Esophagus squamous epithelium (tissue), 5 donors: ENCODE data around the gene FAM177A1. TPM values are rescaled to one million over a fixed set of nuclear protein-coding genes. Genes with fewer than 3 reads are reported as not detected.

Experiments used
- DNase-seq: peaks from one replicate; lab custom pipeline; 2025; lab: John Stamatoyannopoulos, UW
- H3K27ac ChIP-seq, 4 donors: fragments of 200-600 bp; sonication (generic); one replicate each; pipeline ENCODE4 v1.5.1; 2016 to 2019; ENCODE audit warnings: mild to moderate bottlenecking in 1 of 4
- H3K27me3 ChIP-seq, 4 donors: fragments of 200-600 bp; sonication (generic); 1 replicate in 3 of 4; 2 replicates in 1 of 4; pipeline versions ENCODE4 v1.5.1 to v1.6.0; 2017 to 2021; ENCODE audit warnings: antibody characterized with exemption in 1 of 4
- H3K36me3 ChIP-seq, 3 donors: fragments of 200-600 bp; sonication (generic); one replicate each; pipeline ENCODE4 v1.5.1; 2016 to 2019
- H3K4me1 ChIP-seq, 3 donors: fragments of 200-600 bp; sonication (generic); one replicate each; pipeline ENCODE4 v1.5.1; 2017 to 2019
- H3K4me3 ChIP-seq, 4 donors: fragments of 200-600 bp; sonication (generic); 1 replicate in 3 of 4; 2 replicates in 1 of 4; pipeline ENCODE4 v1.5.1; 2016 to 2019; ENCODE audit warnings: mild to moderate bottlenecking in 2 of 4, moderate library complexity in 1 of 4
- H3K9me3 ChIP-seq, 3 donors: fragments of 200-600 bp; sonication (generic); one replicate each; pipeline ENCODE4 v1.5.1; 2016 to 2019
- POLR2A ChIP-seq, 4 donors: fragments of 450-650 bp; IDR thresholded peaks; one replicate each; pipeline ENCODE4 v1.6.1; 2017; ENCODE audit warnings: antibody characterized with exemption in 4 of 4, mild to moderate bottlenecking in 4 of 4, moderate library complexity in 3 of 4
- WGBS, 2 donors: methylation state at CpG; one replicate each; pipeline ENCODE4 v1.1.5; 2018; 5-methylcytosine and 5-hydroxymethylcytosine counted together
- intact Hi-C: fragments of 100-400 bp; cut with DNase I; formaldehyde crosslinking; loops from one replicate; pipeline ENCODE4 v1.15.0; 2022
- total RNA-seq, 4 donors: library from RNA; depleted of rRNA; stranded (reverse); fragments of >200 nt; gene quantifications; one replicate each; pipeline ENCODE4 v1.1.0, GENCODE V29; 2016
- TF ChIP-seq, protein P1 (sequence below), 6 experiments: fragments of 450-650 bp in 4 of 6; fragments of 200-600 bp in 2 of 6; sonication (generic) in 2 of 6; IDR thresholded peaks; one replicate each; pipeline ENCODE4 v1.5.1; 2016 to 2019; ENCODE audit warnings: antibody characterized with exemption in 6 of 6, mild to moderate bottlenecking in 4 of 6, moderate library complexity in 4 of 6
- donor health status: DM: yes; HTN: yes; CAD: no.

Gene FAM177A1, protein sequence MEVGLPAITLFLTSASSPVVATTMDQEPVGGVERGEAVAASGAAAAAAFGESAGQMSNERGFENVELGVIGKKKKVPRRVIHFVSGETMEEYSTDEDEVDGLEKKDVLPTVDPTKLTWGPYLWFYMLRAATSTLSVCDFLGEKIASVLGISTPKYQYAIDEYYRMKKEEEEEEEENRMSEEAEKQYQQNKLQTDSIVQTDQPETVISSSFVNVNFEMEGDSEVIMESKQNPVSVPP
- 10 to 100 TPM; 25.9 to 35.9 (median 28.3) TPM for total RNA-seq

DNA sequence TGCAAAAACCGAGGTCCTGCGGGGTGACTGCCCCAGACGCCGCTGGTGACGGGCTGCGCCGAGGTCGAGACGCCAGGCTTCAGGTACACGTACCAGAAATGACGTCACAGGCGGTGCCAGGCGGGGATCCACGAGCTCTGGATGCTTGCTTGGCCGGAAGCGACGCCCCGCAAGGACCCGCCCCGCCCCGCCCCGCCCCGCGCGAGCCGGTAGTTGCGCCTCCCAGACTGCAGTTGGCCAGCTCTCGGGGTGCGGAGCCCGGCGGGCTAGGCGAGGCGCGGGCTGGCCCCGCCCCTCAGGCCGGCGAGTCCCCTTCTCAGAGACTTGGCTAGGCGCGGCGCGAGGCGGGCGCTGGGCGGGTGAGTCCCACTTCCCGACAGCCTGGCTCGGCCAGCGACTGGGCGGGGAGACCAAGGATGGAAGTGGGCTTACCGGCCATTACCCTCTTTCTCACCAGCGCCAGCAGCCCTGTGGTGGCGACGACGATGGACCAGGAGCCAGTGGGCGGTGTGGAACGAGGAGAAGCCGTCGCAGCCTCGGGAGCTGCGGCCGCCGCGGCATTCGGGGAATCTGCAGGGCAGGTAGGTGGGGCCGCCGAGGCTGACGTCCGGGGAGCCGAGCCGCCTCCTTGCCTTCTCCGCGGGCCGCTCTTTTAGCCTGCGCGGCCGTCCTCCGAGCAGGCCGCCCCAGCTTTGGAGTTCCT lies at the start of gene FAM177A1:
Gene FAM177A1, plus strand, starts transcription at position 225 of the 703 bp plus-strand sequence. Its CDS starts 192 bp downstream, at position 417.
- Histone ChIP-seq H3K9me3 (no peaks in the 10 kb centered on the region), H3K27me3 (no peaks in the 10 kb centered on the region), H3K27ac (peak within 1 kb of the TSS; percentile 98 to 100 (median 99)), H3K36me3 (peaks cover 0 to 25% (median 0%) of the 10 kb centered on the region in 3 donors), H3K4me1 (peaks cover 6 to 53% (median 16%) of the 10 kb centered on the region in 3 donors), H3K4me3 (peak within 1 kb of the TSS; percentile 86 to 94 (median 88))
- 0% methylated on average over 17 to 25 of the region's 77 CpGs for WGBS, 2 donors
- DNase-seq, result peak; percentile 85
- TF ChIP-seq POLR2A (IDR thresholded peaks at IDR 0.05), result peak in 3 of 4 donors; percentile 59 to 98 (median 93)
- TF ChIP-seq, protein P1, sequence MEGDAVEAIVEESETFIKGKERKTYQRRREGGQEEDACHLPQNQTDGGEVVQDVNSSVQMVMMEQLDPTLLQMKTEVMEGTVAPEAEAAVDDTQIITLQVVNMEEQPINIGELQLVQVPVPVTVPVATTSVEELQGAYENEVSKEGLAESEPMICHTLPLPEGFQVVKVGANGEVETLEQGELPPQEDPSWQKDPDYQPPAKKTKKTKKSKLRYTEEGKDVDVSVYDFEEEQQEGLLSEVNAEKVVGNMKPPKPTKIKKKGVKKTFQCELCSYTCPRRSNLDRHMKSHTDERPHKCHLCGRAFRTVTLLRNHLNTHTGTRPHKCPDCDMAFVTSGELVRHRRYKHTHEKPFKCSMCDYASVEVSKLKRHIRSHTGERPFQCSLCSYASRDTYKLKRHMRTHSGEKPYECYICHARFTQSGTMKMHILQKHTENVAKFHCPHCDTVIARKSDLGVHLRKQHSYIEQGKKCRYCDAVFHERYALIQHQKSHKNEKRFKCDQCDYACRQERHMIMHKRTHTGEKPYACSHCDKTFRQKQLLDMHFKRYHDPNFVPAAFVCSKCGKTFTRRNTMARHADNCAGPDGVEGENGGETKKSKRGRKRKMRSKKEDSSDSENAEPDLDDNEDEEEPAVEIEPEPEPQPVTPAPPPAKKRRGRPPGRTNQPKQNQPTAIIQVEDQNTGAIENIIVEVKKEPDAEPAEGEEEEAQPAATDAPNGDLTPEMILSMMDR (IDR thresholded peaks at IDR 0.05), result peak in 1 of 6 experiments; percentile 9
- intact Hi-C loops, result loop anchor here (5.0 kb wide), 1 partner anchor 64 kb away; the partner anchor contains the start of gene SRP54

DNA sequence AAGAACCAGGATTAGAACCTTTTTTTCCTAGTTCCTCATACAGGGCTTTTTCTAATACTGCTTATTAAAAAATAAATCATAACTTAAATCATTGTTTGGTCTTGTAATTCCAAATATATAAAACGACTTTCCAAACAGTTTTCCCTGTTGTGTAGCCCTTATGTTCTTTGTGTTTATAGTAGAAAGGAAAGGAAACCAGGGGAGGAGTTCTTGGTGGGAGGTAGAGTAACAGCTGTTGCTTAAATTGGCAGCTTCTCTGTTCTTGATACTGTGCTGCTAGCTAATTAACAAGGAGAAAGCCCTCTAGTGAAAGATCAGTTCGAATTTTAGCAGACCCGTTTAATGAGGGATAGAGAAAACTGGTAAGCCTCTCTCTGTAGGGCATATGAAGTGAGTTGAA lies 48.3 kb upstream of the FAM177A1 start:
- no peak overlapping the region for H3K4me3 ChIP-seq
- peaks cover 0 to 5% (median 0%) of the 10 kb centered on the region in 3 donors for H3K4me1 ChIP-seq
- H3K36me3 ChIP-seq, result peaks cover 0 to 54% (median 8%) of the 10 kb centered on the region in 3 donors
- TF ChIP-seq POLR2A (IDR thresholded peaks at IDR 0.05), result no peak
- TF ChIP-seq, protein P1 (IDR thresholded peaks at IDR 0.05), result no peak
- H3K27me3 ChIP-seq, result no peaks in the 10 kb centered on the region
- H3K9me3 ChIP-seq, result no peaks in the 10 kb centered on the region
- no peak for DNase-seq
- no peak overlapping the region for H3K27ac ChIP-seq
- WGBS, 2 donors, result 35 to 54% methylated on average over 3 of the region's 3 CpGs
- intact Hi-C loops, result no loop called here

DNA sequence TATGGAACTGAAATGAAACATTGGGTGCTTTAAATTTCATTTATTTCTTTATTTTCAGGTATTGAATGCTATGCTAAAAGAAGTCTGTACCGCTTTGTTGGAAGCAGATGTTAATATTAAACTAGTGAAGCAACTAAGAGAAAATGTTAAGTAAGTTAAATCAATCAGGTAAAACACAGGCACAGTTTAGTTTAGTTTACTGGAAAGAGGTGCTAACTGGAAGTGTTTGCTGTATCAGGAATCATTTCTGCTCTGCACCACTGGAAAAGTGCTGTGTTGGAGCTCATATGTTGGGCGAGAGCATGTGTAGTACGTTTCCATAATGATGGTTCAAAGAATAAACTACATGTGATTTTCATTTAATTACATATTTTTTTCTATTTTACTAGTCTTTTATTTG lies 46.6 kb upstream of the FAM177A1 start:
- peaks cover 0 to 72% (median 8%) of the 10 kb centered on the region in 3 donors for H3K36me3 ChIP-seq
- H3K9me3 ChIP-seq, result no peaks in the 10 kb centered on the region
- H3K27ac ChIP-seq, result no peak overlapping the region
- TF ChIP-seq, protein P1 (IDR thresholded peaks at IDR 0.05), result no peak
- TF ChIP-seq POLR2A (IDR thresholded peaks at IDR 0.05), result no peak
- intact Hi-C loops, result no loop called here
- H3K4me1 ChIP-seq, result peaks cover 0 to 5% (median 0%) of the 10 kb centered on the region in 3 donors
- H3K4me3 ChIP-seq, result no peak overlapping the region
- 88 to 97% methylated on average over 3 of the region's 3 CpGs for WGBS, 2 donors
- DNase-seq, result no peak
- no peaks in the 10 kb centered on the region for H3K27me3 ChIP-seq

DNA sequence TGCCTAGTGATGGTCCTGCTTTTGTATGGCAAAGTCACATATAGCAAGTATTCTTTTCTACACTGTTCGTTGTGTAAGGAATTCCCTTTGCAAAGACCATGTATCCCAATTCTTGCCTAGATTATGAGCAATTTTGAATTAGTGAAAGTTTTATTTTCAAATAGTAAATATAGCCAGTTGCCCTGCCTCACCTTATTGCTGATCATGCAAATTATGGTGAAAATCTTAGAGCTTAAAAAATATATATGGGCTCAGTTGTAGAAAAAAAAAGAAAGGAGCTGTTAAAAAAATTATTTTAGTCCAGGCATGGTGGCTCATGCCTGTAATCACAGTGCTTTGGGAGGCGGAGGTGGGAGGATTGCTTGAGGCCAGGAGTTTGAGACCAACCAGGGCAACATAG lies 44.5 kb upstream of the FAM177A1 start:
- no peaks in the 10 kb centered on the region for H3K27me3 ChIP-seq
- H3K27ac ChIP-seq, result no peak overlapping the region
- no peaks in the 10 kb centered on the region for H3K4me1 ChIP-seq
- WGBS, 2 donors, result 88 to 95% methylated on average over 2 of the region's 2 CpGs
- H3K9me3 ChIP-seq, result no peaks in the 10 kb centered on the region
- TF ChIP-seq POLR2A (IDR thresholded peaks at IDR 0.05), result no peak
- TF ChIP-seq, protein P1 (IDR thresholded peaks at IDR 0.05), result no peak
- intact Hi-C loops, result no loop called here
- H3K4me3 ChIP-seq, result no peak overlapping the region
- H3K36me3 ChIP-seq, result peaks cover 0 to 88% (median 12%) of the 10 kb centered on the region in 3 donors
- DNase-seq, result no peak

DNA sequence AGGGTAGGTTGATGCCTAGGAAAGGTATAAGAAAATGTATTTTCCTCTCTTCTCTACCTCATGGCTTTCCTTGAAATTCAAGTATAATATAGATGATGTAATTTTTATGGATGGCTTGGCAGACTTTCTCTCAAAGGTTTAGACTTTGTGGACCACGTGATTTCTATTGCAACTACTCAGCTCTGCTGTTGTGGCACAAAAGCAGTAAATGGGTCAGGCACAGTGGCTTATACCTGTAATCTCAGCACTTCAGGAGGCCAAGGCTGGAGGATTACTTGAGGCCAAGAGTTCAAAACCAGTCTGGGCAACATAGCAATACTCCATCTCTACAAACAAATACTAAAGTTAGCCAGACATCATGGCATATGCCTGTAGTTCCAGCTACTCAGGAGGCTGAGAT lies 41.2 kb upstream of the FAM177A1 start:
- Histone ChIP-seq H3K4me3 (no peak overlapping the region), H3K9me3 (no peaks in the 10 kb centered on the region), H3K4me1 (no peaks in the 10 kb centered on the region), H3K27ac (no peak overlapping the region), H3K27me3 (no peaks in the 10 kb centered on the region), H3K36me3 (peaks cover 0 to 90% (median 13%) of the 10 kb centered on the region in 3 donors)
- TF ChIP-seq, protein P1 (IDR thresholded peaks at IDR 0.05), result no peak
- no peak for TF ChIP-seq POLR2A (IDR thresholded peaks at IDR 0.05)
- intact Hi-C loops, result no loop called here
- no peak for DNase-seq
- WGBS, 2 donors, result 92 to 100% methylated on average over 1 of the region's 1 CpG
